GM21529 (cell line): ENCODE results near the gene DRGX.

Experiments used
- ATAC-seq: cut with Tn5 transposase; IDR thresholded peaks from one replicate; pipeline ENCODE4 v1.9.1; 2021; ENCODE audit not compliant: unreplicated experiment

DRGX gene

GRCh38 chr10:49349390-49349789 lies 46.5 kb downstream of the DRGX start:
- ATAC-seq = no peak

GRCh38 chr10:49348593-49348992 lies 47.3 kb downstream of the DRGX start:
- no peak for ATAC-seq

GRCh38 chr10:49347827-49348226 lies 48.1 kb downstream of the DRGX start:
- ATAC-seq = no peak

GRCh38 chr10:49347342-49347741 lies 48.5 kb downstream of the DRGX start:
- ATAC-seq = no peak

GRCh38 chr10:49344840-49345239 lies 51.0 kb downstream of the DRGX start:
- ATAC-seq = no peak

GRCh38 chr10:49338604-49339003 lies 57.3 kb downstream of the DRGX start:
- ATAC-seq = no peak

- ATAC-seq = no peak
Observed at GRCh38 chr10:49335364-49335972, 60.4 kb downstream of the DRGX start.

GRCh38 chr10:49334964-49335363 lies 60.9 kb downstream of the DRGX start:
- no peak for ATAC-seq

- ATAC-seq = no peak
Observed at GRCh38 chr10:49333192-49333591, 62.7 kb downstream of the DRGX start.

GRCh38 chr10:49332768-49333167 lies 63.1 kb downstream of the DRGX start:
- ATAC-seq = no peak

GRCh38 chr10:49332333-49332732 lies 63.6 kb downstream of the DRGX start:
- no peak for ATAC-seq

- no peak for ATAC-seq
Observed at GRCh38 chr10:49331431-49331830, 64.5 kb downstream of the DRGX start.

GRCh38 chr10:49330127-49330665 lies 65.7 kb downstream of the DRGX start:
- no peak for ATAC-seq

GRCh38 chr10:49329146-49329505 lies 66.8 kb downstream of the DRGX start:
- ATAC-seq = no peak

GRCh38 chr10:49328401-49329145 lies 67.3 kb downstream of the DRGX start:
- ATAC-seq = no peak

- ATAC-seq = no peak
Observed at GRCh38 chr10:49327036-49327813, 68.7 kb downstream of the DRGX start.

- no peak for ATAC-seq
Observed at GRCh38 chr10:49325916-49326783, 69.7 kb downstream of the DRGX start.

GRCh38 chr10:49325131-49325915 lies 70.6 kb downstream of the DRGX start:
- ATAC-seq = no peak

- no peak for ATAC-seq
Observed at GRCh38 chr10:49324711-49325110, 71.2 kb downstream of the DRGX start.

GRCh38 chr10:49323896-49324270 lies 72.0 kb downstream of the DRGX start:
- ATAC-seq = no peak
